SK-N-SH (cell line): ENCODE results near the gene THSD8. TPM values are rescaled to one million over a fixed set of nuclear protein-coding genes. Genes with fewer than 3 reads are reported as not detected.

Experiments used
- CTCF ChIA-PET: fragments of 300-600, 350-600 bp; formaldehyde crosslinking; extraction: SDS; loops from one replicate; lab custom pipeline; 2021; lab: Yijun Ruan, JAX
- POLR2A ChIA-PET: fragments of 350-600 bp; sonication (Branson Sonifier 250); formaldehyde crosslinking; extraction: SDS; loops from one replicate; lab custom pipeline; 2020; ENCODE audit warnings: antibody characterized with exemption, inconsistent platforms; lab: Yijun Ruan, JAX
- DNase-seq: peaks from one replicate; pipeline ENCODE4 v3.0.0; 2012
- H2AFZ ChIP-seq: fragments of 200-600 bp; sonication (generic); 2 replicates; pipeline ENCODE4 v1.8.1; 2016; ENCODE audit warnings: antibody characterized with exemption, mild to moderate bottlenecking, low read depth
- H3F3A ChIP-seq: fragments of 200-600 bp; sonication (generic); replicated peaks from 2 replicates; pipeline ENCODE3; 2016; ENCODE audit warnings: antibody characterized with exemption, mild to moderate bottlenecking; ENCODE audit not compliant: insufficient read depth
- H3K27ac ChIP-seq, 2 experiments: fragments of 200-500 bp in 1 of 2; fragments of 200-600 bp in 1 of 2; sonication (Bioruptor generic) in 1 of 2; sonication (generic), shearing (Covaris generic) in 1 of 2; 2 replicates each; pipeline versions ENCODE4 v1.5.1 to v1.6.1; 2014 to 2016; ENCODE audit warnings: low read depth in 2 of 2, inconsistent platforms in 1 of 2, low read length in 1 of 2, mild to moderate bottlenecking in 1 of 2, mixed read lengths in 1 of 2
- H3K27me3 ChIP-seq: fragments of 200-600 bp; sonication (generic), shearing (Covaris generic); 2 replicates; pipeline ENCODE4 v1.6.1; 2016; ENCODE audit warnings: mixed run types; ENCODE audit not compliant: insufficient read depth
- H3K36me3 ChIP-seq, 2 experiments: fragments of 200-500 bp in 1 of 2; fragments of 200-600 bp in 1 of 2; sonication (Bioruptor generic) in 1 of 2; sonication (generic) in 1 of 2; replicated peaks in 1 of 2; 2 replicates each; pipeline versions ENCODE3 to v1.5.1; 2014 to 2016; ENCODE audit warnings: low read length in 1 of 2, mild to moderate bottlenecking in 1 of 2; ENCODE audit not compliant: insufficient read depth in 2 of 2, control insufficient read depth in 1 of 2
- H3K4me1 ChIP-seq, 2 experiments: fragments of 200-500 bp in 1 of 2; fragments of 200-600 bp in 1 of 2; sonication (Bioruptor generic) in 1 of 2; sonication (generic), shearing (Covaris generic) in 1 of 2; 2 replicates each; pipeline versions ENCODE4 v1.5.1 to v1.6.1; 2014 to 2016; ENCODE audit warnings: low read depth in 1 of 2, low read length in 1 of 2, mixed run types in 1 of 2; ENCODE audit not compliant: insufficient read depth in 2 of 2, control insufficient read depth in 1 of 2
- H3K4me2 ChIP-seq: fragments of 200-600 bp; sonication (generic), shearing (Covaris generic); 2 replicates; pipeline ENCODE4 v1.6.1; 2017; ENCODE audit warnings: mixed run types
- H3K4me3 ChIP-seq, 2 experiments: fragments of 200-500 bp in 1 of 2; fragments of 200-600 bp in 1 of 2; sonication (Bioruptor generic) in 1 of 2; sonication (generic), shearing (Covaris generic) in 1 of 2; 2 replicates each; pipeline versions ENCODE4 v1.5.1 to v1.8.1; 2014 to 2016; ENCODE audit warnings: low read depth in 2 of 2, inconsistent platforms in 1 of 2, low read length in 1 of 2, mild to moderate bottlenecking in 1 of 2, mixed read lengths in 1 of 2, moderate library complexity in 1 of 2
- H3K79me2 ChIP-seq: fragments of 200-600 bp; sonication (generic); 2 replicates; pipeline ENCODE4 v1.8.1; 2017; ENCODE audit warnings: mild to moderate bottlenecking; ENCODE audit not compliant: insufficient read depth
- H3K9ac ChIP-seq: fragments of 200-600 bp; sonication (generic); 2 replicates; pipeline ENCODE4 v1.6.1; 2017; ENCODE audit warnings: mixed run types
- H3K9me2 ChIP-seq: fragments of 200-600 bp; sonication (generic); 2 replicates; pipeline ENCODE4 v1.6.1; 2017; ENCODE audit warnings: mixed run types
- H3K9me3 ChIP-seq: fragments of 200-600 bp; sonication (generic); 2 replicates; pipeline ENCODE4 v1.6.1; 2017; ENCODE audit warnings: mixed run types, mild to moderate bottlenecking, moderate library complexity
- H4K20me1 ChIP-seq: fragments of 200-600 bp; sonication (generic); 2 replicates; pipeline ENCODE4 v1.6.1; 2017; ENCODE audit warnings: mild to moderate bottlenecking, mixed run types; ENCODE audit not compliant: insufficient read depth
- CTCF ChIP-seq: fragments of 200-600 bp; sonication (generic); IDR thresholded peaks from 2 replicates; pipeline ENCODE4 v1.6.1; 2017; ENCODE audit warnings: antibody characterized with exemption, mild to moderate bottlenecking, moderate library complexity
- ELF1 ChIP-seq: IDR thresholded peaks from 2 replicates; pipeline ENCODE4 v1.4.0; 2012
- FOSL2 ChIP-seq: IDR thresholded peaks from 2 replicates; pipeline ENCODE4 v1.4.0; 2012; ENCODE audit warnings: low read depth, mild to moderate bottlenecking, moderate library complexity, borderline replicate concordance
- GATA2 ChIP-seq: sonication (generic); formaldehyde crosslinking; IDR thresholded peaks from 2 replicates; pipeline ENCODE4 v1.5.0; 2020; ENCODE audit warnings: mild to moderate bottlenecking, missing genetic modification reagents
- JUND ChIP-seq: IDR thresholded peaks from 2 replicates; pipeline ENCODE4 v1.4.0; 2012
- MEF2A ChIP-seq: IDR thresholded peaks from 2 replicates; pipeline ENCODE4 v1.4.0; 2012; ENCODE audit warnings: low read depth, borderline replicate concordance
- NRF1 ChIP-seq: IDR thresholded peaks from 2 replicates; pipeline ENCODE4 v1.6.1; 2012; ENCODE audit warnings: low read depth, mild to moderate bottlenecking, low read length
- PBX3 ChIP-seq: IDR thresholded peaks from 2 replicates; pipeline ENCODE4; 2012
- RFX5 ChIP-seq: IDR thresholded peaks from 2 replicates; pipeline ENCODE4 v1.6.1; 2012; ENCODE audit warnings: mild to moderate bottlenecking, improper control_type of control experiment, low read length
- TCF12 ChIP-seq: IDR thresholded peaks from 2 replicates; pipeline ENCODE4 v1.4.0; 2012
- USF2 ChIP-seq: fragments of 150-350 bp; IDR thresholded peaks from 2 replicates; pipeline ENCODE4 v1.6.1; 2017; ENCODE audit warnings: antibody characterized with exemption, low read length, low read depth, borderline replicate concordance
- whole genome bisulfite sequencing: methylation state at CpG from one replicate; pipeline ENCODE4 v1.1.6; 2017; ENCODE audit warnings: low lambda C conversion rate; 5-methylcytosine and 5-hydroxymethylcytosine counted together
- polyA plus RNA-seq, 3 experiments: library from polyadenylated mRNA; depleted of rRNA; stranded (reverse); fragments of >200 nt; gene quantifications; 2 replicates each; pipeline ENCODE4 v1.2.3, GENCODE V29; 2012

Gene THSD8
- polyA plus RNA-seq, 1 of the 3 experiments (the other 2 are of a cell fraction), result not detected

- Histone ChIP-seq H3K27ac (no peak overlapping the region), H3F3A (peaks cover 20% of the 10 kb centered on the region), H3K4me3 (peak overlapping the region in 1 of 2 experiments; percentile 15; a peak in 1 of 4 replicates), H3K9me3 (no peaks in the 10 kb centered on the region), H3K4me1 (peaks cover 0 to 31% of the 10 kb centered on the region in 2 experiments; a peak in 1 of 4 replicates), H3K79me2 (no peaks in the 10 kb centered on the region), H3K27me3 (no peaks in the 10 kb centered on the region), H3K4me2 (no peak overlapping the region; the same call in 1 of the 2 replicates), H3K36me3 (no peaks in the 10 kb centered on the region), H3K9me2 (no peaks in the 10 kb centered on the region), H2AFZ (no peak overlapping the region), H3K9ac (no peak overlapping the region), H4K20me1 (no peaks in the 10 kb centered on the region)
- POLR2A ChIA-PET, result no interaction called here
- CTCF ChIA-PET, result interaction anchor here (0.8 to 1.2 kb wide), 3 partner anchors 13 to 124 kb away, joined by 3 to 4 read pairs (median 3); no protein-coding TSS in a partner anchor
- TF ChIP-seq NRF1, result peak; percentile 16; the same call in 1 of the 2 replicates
- TF ChIP-seq TCF12, result no peak
- peak; percentile 63 for DNase-seq
- WGBS, result 49% methylated on average over 29 of the region's 29 CpGs
These were observed 39.2 kb downstream of the THSD8 start for GRCh38 chr19:12841094-12841493.

DNA sequence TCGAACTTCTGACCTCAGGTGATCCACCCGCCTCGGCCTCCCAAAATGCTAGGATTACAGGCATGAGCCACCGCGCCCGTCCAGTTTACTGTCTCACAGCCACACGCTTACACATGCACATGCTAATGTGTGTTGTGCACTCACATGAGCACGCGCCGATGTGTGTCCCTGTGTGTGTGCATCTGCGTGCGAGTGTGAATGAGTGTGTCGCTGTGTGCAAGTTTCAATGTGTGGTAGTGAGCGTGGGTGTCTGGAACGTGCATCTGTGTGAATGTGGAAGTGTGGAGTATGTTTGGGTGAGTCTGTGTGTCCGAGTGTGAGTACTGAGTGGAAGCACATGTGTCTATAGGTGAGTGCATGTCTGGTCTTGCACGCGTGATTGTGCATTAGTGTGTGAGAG lies 40.6 kb downstream of the THSD8 start:
- Histone ChIP-seq H3F3A (peaks cover 12% of the 10 kb centered on the region), H3K79me2 (no peaks in the 10 kb centered on the region), H3K9me3 (no peaks in the 10 kb centered on the region)
- TF ChIP-seq GATA2, result no peak
- no peak for TF ChIP-seq RFX5
- no peak for TF ChIP-seq FOSL2
- TF ChIP-seq JUND, result no peak
- no peak for TF ChIP-seq CTCF
- TF ChIP-seq USF2, result no peak
- TF ChIP-seq PBX3, result no peak
- TF ChIP-seq MEF2A, result no peak
- no peak for TF ChIP-seq ELF1
- TF ChIP-seq, all 33 proteins: peak for 0
- H3K4me2 ChIP-seq, result no peak overlapping the region
- no peak overlapping the region for H2AFZ ChIP-seq
- H3K27me3 ChIP-seq, result no peaks in the 10 kb centered on the region
- ChIA-PET CTCF (no interaction called here), POLR2A (no interaction called here)
- no peaks in the 10 kb centered on the region for H3K36me3 ChIP-seq
- no peak overlapping the region for H3K9ac ChIP-seq
- WGBS, result 95% methylated on average over 18 of the region's 18 CpGs
- H3K27ac ChIP-seq, result no peak overlapping the region
- H3K4me1 ChIP-seq, result peaks cover 0 to 31% of the 10 kb centered on the region in 2 experiments; a peak in 1 of 4 replicates
- no peaks in the 10 kb centered on the region for H3K9me2 ChIP-seq
- no peaks in the 10 kb centered on the region for H4K20me1 ChIP-seq
- DNase-seq, result no peak
- H3K4me3 ChIP-seq, result no peak overlapping the region
